ENCODE data around the gene CABLES2. TPM values are rescaled to one million over a fixed set of nuclear protein-coding genes. Genes with fewer than 3 reads are reported as not detected.
A peak's percentile ranks its signal among the peaks of the same experiment; 100 is the strongest.

Gene CABLES2
- polyA plus RNA-seq, 2 of the 4 experiments (the other 2 are of a cell fraction) = 3.9 to 7.7 TPM

- TF ChIP-seq JUN (IDR thresholded peaks at IDR 0.05) = peak; percentile 41 to 61; a peak in 2 of 5 replicates
- TF ChIP-seq ZNF302 (CRISPR knock-in tag; IDR thresholded peaks at IDR 0.05) = no peak
- peak; percentile 18 for TF ChIP-seq GATA3 (IDR thresholded peaks at IDR 0.05; ENCODE audit: borderline replicate concordance)
- TF ChIP-seq CEBPB (IDR thresholded peaks at IDR 0.05) = no peak
- no peak for TF ChIP-seq FOSB (CRISPR knock-in tag; IDR thresholded peaks at IDR 0.05)
- TF ChIP-seq CHD2 (IDR thresholded peaks at IDR 0.05; ENCODE audit: low read length, partially characterized antibody) = no peak
- peak; percentile 60; the same call in 1 of the 2 replicates for TF ChIP-seq MAX (IDR thresholded peaks at IDR 0.05)
- peak; percentile 46 for TF ChIP-seq E2F6 (IDR thresholded peaks at IDR 0.05; ENCODE audit: borderline replicate concordance, low read depth)
- TF ChIP-seq POLR2AphosphoS2 (conservative IDR thresholded peaks at IDR 0.05; ENCODE audit: low read length) = no peak
- no peak for TF ChIP-seq BCL3 (IDR thresholded peaks at IDR 0.05)
- no peak for TF ChIP-seq CTCF (IDR thresholded peaks at IDR 0.05)
- no peak for TF ChIP-seq EHF (CRISPR knock-in tag; IDR thresholded peaks at IDR 0.05)
- TF ChIP-seq FOSL2 (IDR thresholded peaks at IDR 0.05) = no peak
- TF ChIP-seq FOSL2 (CRISPR knock-in tag; IDR thresholded peaks at IDR 0.05) = no peak
Measured at GRCh38 chr20:62355878-62356588, 51.1 kb downstream of the CABLES2 start (continued).

GRCh38 chr20:62355516-62355877 lies 51.6 kb downstream of the CABLES2 start:
- Histone ChIP-seq H3K27ac (peak overlapping the region; percentile 97 to 99), H3K4me1 (peaks cover 98% of the 10 kb centered on the region), H3K4me3 (peak overlapping the region; percentile 41), H3K9me3 (no peaks in the 10 kb centered on the region), H3K4me2 (peak overlapping the region; percentile 91)
- FAIRE-seq (no peak), ATAC-seq (peak in 1 of 2 experiments; percentile 3; a peak in 2 of 6 replicates), DNase-seq (ENCODE audit: low read depth in 1 of 2, low spot score in 1 of 2) (peak in 1 of 2 experiments; percentile 86)
- WGBS (ENCODE audit: missing lambda C conversion rate) = 1% methylated on average over 11 of the region's 11 CpGs
- CTCF ChIA-PET = interaction anchor here (1.1 to 5.5 kb wide), 5 partner anchors 12 to 53 kb away, joined by 3 to 94 read pairs (median 16); partner anchors contain the start of genes ADRM1 and LAMA5
- POLR2A ChIA-PET = interaction anchor here (1.0 to 4.9 kb wide), 2 partner anchors 12 to 31 kb away, joined by 3 to 61 read pairs; partner anchors contain the start of genes LAMA5 and RPS21
- TF ChIP-seq SMC3 (IDR thresholded peaks at IDR 0.05) (no peak), GATA3 (IDR thresholded peaks at IDR 0.05; ENCODE audit: borderline replicate concordance) (peak; percentile 32; the same call in 1 of the 2 replicates), HOXB13 (CRISPR knock-in tag; IDR thresholded peaks at IDR 0.05; ENCODE audit: low read depth) (peak; percentile 32; the same call in 1 of the 2 replicates), BCL3 (IDR thresholded peaks at IDR 0.05) (no peak), PBX3 (IDR thresholded peaks at IDR 0.05) (no peak), ZFP36 (IDR thresholded peaks at IDR 0.05; ENCODE audit: borderline replicate concordance, partially characterized antibody) (no peak), ZC3H11A (IDR thresholded peaks at IDR 0.05) (no peak), RCOR1 (IDR thresholded peaks at IDR 0.05; ENCODE audit: low read depth, low read length) (no peak), KDM5A (IDR thresholded peaks at IDR 0.05) (no peak), NR3C1 (IDR thresholded peaks at IDR 0.05) (no peak), CHD4 (IDR thresholded peaks at IDR 0.05; ENCODE audit: borderline replicate concordance) (no peak), NPAS2 (CRISPR knock-in tag; IDR thresholded peaks at IDR 0.05; ENCODE audit: borderline replicate concordance) (no peak), MAFK (IDR thresholded peaks at IDR 0.05; ENCODE audit: partially characterized antibody) (no peak), ATOH8 (CRISPR knock-in tag; IDR thresholded peaks at IDR 0.05; ENCODE audit: low read depth) (peak; percentile 27; the same call in 1 of the 2 replicates), FOSL2 (IDR thresholded peaks at IDR 0.05) (no peak), FOSL2 (CRISPR knock-in tag; IDR thresholded peaks at IDR 0.05) (no peak), EHF (CRISPR knock-in tag; IDR thresholded peaks at IDR 0.05) (no peak), CBX2 (IDR thresholded peaks at IDR 0.05; ENCODE audit: borderline replicate concordance, low read depth) (no peak), CBX8 (IDR thresholded peaks at IDR 0.05) (no peak), CHD2 (IDR thresholded peaks at IDR 0.05; ENCODE audit: low read length, partially characterized antibody) (peak; percentile 56), EP300 (IDR thresholded peaks at IDR 0.05) (peak; percentile 31 to 68; a peak in 2 of 5 replicates), SREBF2 (IDR thresholded peaks at IDR 0.05) (no peak), FOXS1 (CRISPR knock-in tag; IDR thresholded peaks at IDR 0.05) (0 out of 2 replicates have a peak, but pooled peaks have one; percentile 26), JUN (IDR thresholded peaks at IDR 0.05) (peak; percentile 22 to 72; a peak in 3 of 5 replicates), CEBPB (IDR thresholded peaks at IDR 0.05) (no peak), TP53 (CRISPR knock-in tag; IDR thresholded peaks at IDR 0.05) (no peak)
